ENCODE data around the gene CCIN. TPM values are rescaled to one million over a fixed set of nuclear protein-coding genes. Genes with fewer than 3 reads are reported as not detected.
"Not testable (repeated sequence)": the region's sequence is repeated elsewhere in the genome, so short reads cannot be mapped to it uniquely, and the experiment has no call there.

CCIN gene
- polyA plus RNA-seq (ENCODE audit: insufficient read length in 10 of 10): 1 to 10 TPM in 4 of 10 donors, under 1 TPM in 6; 0.55 to 1.4 (median 0.89) TPM
- long read RNA-seq, donor 1: 0 reads
- long read RNA-seq, donor 2, partial matches to known transcripts: 0 of 1 reads
- long read RNA-seq, donor 2, other reads (novel, unspliced or antisense): 0 of 1 reads
- long read RNA-seq, donor 3: 0 reads
- long read RNA-seq, donor 4: 0 reads
- long read RNA-seq, donor 5: 0 reads
- long read RNA-seq, donor 6: 0 reads
- long read RNA-seq, donor 7: 0 reads
- long read RNA-seq, donor 8: 0 reads
- long read RNA-seq, donor 9: 0 reads

- DNase-seq: no peak
These were observed at the start of gene CCIN for GRCh38 chr9:36169166-36169565. Gene CCIN, plus strand, starts transcription at chr9:36169388. Its CDS starts 115 bp downstream, at chr9:36169503.

GRCh38 chr9:36119476-36119875, 49.7 kb upstream of the CCIN start:
- DNase-seq: no peak

DNA sequence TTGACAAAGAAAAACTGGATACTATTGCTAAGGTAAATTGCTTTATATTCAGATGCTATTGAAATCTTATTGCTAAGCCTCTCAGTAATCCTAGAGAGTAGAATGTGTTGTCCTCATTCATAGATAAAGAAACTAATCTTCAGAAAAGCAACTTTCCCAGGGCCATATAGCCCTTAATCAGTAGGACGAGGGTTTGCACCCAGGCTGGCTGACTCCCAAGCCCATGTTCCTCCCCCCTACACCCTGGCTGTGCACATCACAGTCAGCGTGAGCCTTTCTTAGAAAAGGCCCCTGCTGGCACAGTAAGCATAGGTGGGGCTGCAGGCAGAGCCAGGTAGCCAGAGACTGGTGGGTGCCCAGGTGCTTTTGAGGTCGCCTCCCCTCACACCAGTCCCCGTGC, 48.5 kb upstream of the CCIN start:
- no peak for DNase-seq

GRCh38 chr9:36121971-36122370, 47.2 kb upstream of the CCIN start:
- DNase-seq: no peak

- no peak for DNase-seq
These were observed 45.7 kb upstream of the CCIN start for GRCh38 chr9:36123515-36123914.

DNA sequence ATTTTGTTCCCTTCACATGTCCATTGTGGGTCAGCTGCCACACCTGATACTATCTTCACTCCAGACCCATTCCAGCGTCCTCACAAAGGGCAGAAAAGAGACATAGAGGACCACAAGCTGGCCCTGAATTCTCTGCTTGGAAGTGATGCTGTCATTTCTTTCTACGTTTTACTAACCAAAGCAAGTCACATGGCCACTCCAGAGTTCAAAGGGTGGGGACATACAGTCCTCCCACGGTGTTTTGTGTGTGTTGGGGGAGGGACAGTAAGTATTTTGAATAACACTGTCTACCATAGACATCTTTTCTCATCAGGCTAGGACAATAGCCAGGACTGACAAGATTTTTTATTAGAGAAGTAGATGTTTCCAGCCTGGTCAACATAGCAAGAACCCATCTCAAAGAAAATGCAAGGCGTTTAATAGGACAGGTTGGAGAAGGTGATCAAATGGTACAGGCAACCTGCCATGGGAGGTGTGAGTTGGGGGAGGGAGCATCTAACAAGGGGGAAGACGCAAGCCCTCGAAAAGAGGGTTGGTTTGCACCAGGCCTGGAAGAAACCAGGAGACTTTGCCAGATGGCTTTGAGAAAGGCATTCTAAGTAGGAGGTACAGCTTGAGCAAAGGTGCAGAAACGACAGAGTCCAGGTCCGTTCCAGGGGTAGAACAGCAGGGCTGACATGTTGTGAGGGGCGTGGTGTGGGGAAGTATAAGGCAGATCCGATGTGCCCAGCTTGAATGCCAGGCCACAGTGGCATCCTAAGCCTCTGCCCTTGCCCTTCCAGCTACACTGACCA, 43.9 kb upstream of the CCIN start:
- no peak for DNase-seq

GRCh38 chr9:36126016-36126730, 43.0 kb upstream of the CCIN start:
- no peak for DNase-seq

GRCh38 chr9:36127652-36128244, 41.4 kb upstream of the CCIN start:
- DNase-seq: no peak

DNA sequence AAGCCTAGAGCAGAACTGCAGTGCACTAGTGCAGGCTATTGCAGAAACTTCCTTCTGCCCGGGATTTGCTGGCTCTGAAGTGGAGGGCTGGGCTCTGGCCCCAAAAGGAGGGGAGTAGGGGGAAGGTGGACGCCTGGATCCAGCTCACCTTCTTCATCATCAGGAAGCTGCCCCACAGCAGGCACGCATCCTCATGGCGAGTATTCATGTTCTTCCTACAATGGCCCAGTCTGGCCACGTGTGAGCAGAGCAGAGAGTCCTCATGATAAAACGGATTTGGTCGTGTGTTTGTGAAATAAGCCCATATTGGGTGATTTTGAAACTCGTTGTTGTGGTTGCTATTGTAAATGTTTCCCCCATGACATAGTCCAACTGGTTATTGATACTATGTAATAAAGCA, 40.8 kb upstream of the CCIN start:
- no peak for DNase-seq

DNA sequence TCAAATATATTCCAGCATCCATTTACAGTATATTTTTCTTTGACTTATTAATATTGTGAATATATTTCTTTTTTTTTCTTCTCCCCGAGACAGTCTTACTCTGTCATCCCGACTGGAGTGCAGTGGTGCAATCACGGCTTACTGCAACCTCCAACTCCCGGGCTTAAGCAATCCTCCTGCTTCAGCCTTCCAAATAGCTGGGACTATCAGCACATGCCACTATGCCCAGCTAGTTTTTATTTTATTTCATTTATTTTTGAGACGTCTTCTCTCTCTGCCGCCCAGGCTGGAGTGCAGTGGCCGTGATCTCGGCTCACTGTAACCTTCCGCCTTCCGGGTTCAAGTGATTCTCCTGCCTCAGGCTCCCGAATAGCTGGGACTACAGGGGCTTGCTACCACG, 40.0 kb upstream of the CCIN start:
- DNase-seq: no peak

DNA sequence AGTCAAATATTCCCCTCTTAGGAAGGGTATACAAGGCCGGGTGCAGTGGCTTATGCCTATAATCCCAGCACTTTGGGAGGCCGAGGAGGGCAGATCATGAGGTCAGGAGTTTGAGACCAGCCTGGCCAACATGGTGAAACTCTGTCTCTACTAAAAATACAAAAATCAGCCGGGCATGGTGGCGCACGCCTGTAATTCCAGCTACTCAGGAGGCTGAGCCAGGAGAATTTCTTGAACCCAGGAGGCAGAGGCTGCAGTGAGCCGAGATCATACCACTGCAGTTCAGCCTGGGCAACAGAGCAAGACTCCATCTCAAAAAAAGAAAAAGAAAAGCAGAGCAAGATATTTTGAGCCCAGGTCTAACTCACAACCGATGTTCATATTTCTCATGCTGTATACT, 37.5 kb upstream of the CCIN start:
- DNase-seq: not testable (repeated sequence)

DNA sequence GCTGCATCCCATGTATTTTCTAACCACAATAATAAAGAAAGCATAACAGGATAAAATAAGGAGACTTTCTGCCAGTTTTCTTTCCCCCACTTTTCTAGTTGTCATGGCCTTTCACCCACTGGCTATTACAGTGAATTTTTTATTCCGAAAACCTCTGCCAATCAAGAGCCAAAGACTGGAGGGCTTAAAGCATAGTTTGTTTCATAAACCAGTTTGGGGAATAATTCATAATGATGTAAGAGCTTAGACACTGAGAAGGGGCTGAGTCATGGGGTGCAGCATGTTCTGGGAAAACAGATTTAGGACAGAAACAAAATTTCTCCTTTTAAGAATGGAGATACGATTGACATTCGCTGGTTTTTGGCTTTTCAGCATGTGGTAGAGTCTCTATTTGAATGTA, 37.1 kb upstream of the CCIN start:
- DNase-seq: no peak

- DNase-seq: no peak
These were observed 34.3 kb upstream of the CCIN start for GRCh38 chr9:36134761-36135505.

DNA sequence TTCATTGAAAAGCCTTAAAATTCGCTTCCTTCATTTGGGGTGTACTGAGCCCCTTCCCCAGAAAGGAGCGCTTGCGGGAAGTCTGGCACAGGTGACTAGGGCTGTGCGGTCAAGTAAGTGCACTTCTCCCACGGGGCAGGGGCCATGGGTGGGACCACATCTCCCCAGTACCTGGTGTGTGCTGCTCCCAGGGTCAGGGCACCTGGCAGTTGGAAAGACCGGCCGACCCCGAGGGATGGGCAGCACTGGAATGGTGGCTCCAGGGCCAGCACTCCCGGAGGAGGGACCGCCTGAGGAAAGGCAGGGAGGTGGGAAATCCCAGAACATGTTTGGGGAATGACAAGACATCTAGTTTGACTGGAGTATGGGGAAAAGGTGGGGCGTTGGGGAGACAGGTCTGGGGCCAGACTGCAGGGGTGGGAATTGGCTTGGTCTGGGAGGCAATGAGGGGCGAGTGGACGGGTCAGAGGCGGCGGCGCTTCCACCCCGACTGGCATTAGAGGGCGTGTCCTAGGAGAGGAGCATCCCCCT, 33.4 kb upstream of the CCIN start:
- DNase-seq: no peak

GRCh38 chr9:36136272-36136893, 32.8 kb upstream of the CCIN start, which contains the start of gene GLIPR2:
Gene GLIPR2, plus strand, starts transcription at chr9:36136733. Its CDS starts 46 bp downstream, at chr9:36136779.
- peak; percentile 77 to 93 (median 85) for DNase-seq

DNA sequence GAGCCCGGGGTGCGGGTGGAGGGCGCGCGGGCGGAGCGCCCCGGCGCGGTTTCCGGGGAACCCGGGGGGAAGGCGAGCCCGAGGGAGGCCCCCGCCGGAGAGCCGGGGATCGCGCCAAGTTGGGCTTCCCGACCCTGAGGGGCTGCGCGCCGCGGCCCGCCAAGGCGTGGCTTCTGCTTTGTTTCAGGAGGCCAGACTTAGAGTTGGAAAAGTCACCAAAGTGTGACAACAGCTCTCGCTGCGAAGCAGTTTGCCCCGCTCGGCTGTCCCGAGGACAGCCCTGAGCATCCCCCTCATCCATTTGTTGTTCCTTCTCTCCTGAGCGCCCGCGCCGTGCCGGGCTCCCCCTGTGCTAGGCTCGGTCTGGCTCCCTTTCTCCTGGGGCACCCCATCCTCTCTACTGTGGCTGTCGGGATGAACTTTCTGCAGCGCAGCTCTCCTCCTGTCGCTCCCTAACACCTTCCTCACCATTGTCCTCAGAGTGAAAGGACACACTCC, 32.2 kb upstream of the CCIN start:
- peak in 2 of 3 donors; percentile 52 to 81 for DNase-seq

- DNase-seq: peak in 2 of 3 donors; percentile 62 to 87
These were observed 31.7 kb upstream of the CCIN start for GRCh38 chr9:36137392-36138004.

- no peak for DNase-seq
These were observed 30.7 kb upstream of the CCIN start for GRCh38 chr9:36138496-36138895.

DNA sequence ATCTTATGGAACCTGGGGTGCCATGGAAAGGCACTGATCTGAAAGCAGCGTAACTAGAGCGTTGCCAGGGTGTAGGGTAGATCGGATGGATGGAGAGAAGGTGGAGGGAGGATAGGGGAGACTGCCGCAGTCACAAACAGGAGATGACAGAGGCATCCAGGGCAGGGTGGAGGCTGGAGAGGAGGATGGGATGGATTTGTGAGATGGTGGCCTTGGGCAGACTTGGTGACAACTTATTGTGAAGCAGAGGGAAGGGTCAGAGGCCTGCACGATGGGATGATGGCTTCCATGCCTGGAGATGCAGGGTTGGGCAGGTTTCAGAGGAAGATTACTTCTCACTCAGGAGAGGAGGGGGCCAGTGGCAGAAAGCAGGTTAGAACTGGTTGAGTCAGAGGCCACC, 30.3 kb upstream of the CCIN start:
- DNase-seq: no peak

All from muscle of back (tissue), 13 donors.